GM12801 (cell line): ENCODE measurements around the gene DCLRE1C.

Source experiments
- TF ChIP-seq, protein P1 (sequence below): IDR thresholded peaks from one replicate; pipeline ENCODE4 v1.5.1; 2011; ENCODE audit warnings: control low read depth; ENCODE audit not compliant: insufficient read length; ENCODE audit errors: extremely low read depth

The DCLRE1C gene

DNA sequence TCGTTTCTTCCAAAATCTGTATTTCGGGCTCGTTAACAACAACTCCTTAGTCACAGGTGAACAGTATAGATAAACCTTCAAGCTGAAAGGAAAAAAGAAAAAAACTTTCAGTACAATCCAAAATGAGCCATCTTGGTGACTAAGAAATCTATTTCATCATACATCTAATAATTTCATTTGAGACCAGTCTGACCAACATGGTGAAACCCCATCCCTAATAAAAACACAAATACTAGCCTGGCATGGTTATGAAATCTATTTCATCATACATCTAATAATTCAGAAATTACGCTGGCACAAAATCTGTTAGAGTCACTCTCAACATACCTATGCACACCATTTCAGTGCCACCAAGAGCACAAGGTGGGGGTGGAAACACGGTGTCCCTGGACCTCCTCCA, 8.8 kb downstream of the DCLRE1C start:
- TF ChIP-seq, protein P1, sequence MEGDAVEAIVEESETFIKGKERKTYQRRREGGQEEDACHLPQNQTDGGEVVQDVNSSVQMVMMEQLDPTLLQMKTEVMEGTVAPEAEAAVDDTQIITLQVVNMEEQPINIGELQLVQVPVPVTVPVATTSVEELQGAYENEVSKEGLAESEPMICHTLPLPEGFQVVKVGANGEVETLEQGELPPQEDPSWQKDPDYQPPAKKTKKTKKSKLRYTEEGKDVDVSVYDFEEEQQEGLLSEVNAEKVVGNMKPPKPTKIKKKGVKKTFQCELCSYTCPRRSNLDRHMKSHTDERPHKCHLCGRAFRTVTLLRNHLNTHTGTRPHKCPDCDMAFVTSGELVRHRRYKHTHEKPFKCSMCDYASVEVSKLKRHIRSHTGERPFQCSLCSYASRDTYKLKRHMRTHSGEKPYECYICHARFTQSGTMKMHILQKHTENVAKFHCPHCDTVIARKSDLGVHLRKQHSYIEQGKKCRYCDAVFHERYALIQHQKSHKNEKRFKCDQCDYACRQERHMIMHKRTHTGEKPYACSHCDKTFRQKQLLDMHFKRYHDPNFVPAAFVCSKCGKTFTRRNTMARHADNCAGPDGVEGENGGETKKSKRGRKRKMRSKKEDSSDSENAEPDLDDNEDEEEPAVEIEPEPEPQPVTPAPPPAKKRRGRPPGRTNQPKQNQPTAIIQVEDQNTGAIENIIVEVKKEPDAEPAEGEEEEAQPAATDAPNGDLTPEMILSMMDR: no peak

DNA sequence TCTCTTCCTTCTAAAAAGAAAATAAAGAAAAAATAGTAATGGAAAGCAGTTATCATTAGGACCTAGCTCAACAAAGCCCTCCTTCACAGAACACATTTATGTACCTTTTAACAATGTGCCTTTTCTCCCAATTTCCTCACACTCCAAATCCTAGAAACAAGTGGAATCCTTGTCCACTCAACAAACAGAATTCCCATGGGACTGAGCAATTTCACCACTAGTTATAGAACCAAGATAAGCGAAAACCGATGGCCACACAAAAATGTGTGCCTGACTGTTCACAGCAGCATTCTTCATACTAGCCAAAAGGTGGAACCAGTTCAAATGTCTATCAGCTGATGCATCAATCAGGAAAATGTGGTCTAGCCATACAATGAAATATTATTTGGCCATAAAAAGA, 17.3 kb downstream of the DCLRE1C start:
- TF ChIP-seq, protein P1: no peak

DNA sequence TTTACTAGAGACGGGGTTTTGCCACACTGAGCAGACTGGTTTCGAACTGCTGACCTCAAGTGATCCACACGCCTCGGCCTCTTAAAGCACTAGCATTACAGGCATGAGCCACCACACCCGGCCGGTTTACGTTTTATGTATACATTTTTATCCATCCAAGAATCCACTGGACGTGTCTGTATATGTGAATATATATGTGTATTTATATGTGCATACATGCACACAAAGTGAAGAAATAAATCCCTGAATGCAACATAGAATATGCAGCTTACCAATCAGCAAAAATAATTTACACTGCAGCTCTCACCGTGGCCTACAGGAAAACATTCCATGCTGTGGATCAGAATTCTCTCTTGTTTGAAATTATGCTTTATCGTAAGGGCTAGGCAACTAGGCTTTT, 23.3 kb downstream of the DCLRE1C start:
- TF ChIP-seq, protein P1: no peak

DNA sequence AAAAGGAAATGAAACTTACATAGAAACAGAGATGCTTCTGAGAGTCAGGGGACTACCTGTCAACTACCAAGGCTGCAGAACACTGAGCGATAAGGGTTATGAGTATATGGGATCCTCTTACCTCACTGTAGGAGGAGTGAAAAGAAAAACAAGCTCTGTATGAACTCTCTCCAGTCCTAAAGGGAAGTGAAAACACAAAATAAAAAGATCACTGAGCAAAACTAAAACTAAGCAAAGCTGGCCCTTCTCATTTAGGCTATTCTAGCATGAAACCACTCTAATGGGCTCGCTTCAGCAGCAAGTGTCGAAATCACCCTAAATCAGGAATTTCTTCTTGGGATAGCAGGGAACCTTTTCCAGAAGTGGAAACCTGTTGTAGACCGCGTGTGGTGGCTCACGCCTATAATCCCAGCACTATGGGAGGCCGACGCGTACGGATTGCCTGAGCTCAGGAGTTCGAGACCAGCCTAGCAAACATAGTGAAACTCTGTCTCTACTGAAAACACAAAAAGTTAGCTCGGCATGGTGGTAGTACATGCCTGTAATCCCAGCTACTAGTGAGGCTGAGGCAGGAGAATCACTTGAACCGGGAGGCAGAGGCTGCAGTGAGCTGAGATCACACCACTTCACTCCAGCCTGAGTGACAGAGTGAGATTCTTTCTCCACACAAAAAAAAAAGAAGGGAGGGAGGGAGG, 27.0 kb downstream of the DCLRE1C start:
- TF ChIP-seq, protein P1: no peak

DNA sequence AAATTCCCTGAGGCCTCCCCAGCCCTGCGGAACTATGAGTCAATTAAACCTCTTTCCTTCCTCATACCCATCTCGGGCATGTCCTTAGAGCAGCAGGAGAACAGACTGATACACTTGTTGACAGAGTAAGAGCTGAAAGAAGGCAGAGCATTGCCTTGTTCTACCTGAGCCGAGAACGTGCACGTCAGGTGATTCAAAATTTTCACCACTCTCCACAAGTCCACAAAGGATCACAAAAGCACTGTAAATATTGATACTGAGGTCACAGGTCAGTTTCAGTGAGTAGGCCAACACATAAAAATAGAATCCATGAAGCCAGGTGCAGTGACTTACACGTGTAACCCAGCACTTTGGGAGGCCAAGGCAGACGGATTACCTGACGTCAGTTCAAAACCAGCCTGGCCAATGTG, 27.8 kb downstream of the DCLRE1C start:
- TF ChIP-seq, protein P1: no peak

DNA sequence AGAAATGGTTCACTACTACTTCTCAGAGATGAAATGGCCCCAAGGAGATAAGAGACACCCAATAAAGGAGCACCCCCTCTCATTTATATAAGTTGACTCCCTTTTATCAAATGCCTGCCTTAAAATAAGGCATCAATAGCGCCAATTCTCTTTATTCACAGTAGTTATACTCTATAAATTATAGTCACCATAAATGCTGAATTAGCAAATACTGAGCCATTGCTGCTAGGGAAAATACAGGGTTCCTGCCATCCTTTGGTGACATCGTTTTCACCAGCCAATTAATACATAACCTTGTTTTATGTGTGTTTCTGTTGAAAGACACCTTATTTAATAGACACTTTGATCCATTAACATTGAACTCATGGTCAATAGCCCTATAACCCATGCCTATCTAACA, 28.6 kb downstream of the DCLRE1C start:
- TF ChIP-seq, protein P1: no peak

DNA sequence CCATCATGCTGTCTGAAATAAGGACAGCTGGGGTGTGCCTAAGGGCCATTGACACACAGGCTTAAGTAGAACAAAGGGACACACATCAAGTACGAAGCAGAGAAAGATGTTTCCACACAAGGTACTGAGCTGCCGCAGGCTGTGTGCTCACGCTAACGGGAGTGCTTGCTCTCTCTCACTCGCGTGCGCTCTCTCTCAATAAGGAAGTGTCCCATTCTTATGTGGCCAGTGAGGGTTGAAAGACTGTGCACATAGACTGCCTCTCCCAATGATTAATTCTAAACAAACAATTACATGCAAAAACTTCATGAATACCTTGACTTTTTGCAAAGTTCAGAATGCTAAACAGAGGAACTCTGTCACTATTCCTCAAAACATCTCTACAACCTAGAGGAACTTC, 29.9 kb downstream of the DCLRE1C start:
- TF ChIP-seq, protein P1: no peak

DNA sequence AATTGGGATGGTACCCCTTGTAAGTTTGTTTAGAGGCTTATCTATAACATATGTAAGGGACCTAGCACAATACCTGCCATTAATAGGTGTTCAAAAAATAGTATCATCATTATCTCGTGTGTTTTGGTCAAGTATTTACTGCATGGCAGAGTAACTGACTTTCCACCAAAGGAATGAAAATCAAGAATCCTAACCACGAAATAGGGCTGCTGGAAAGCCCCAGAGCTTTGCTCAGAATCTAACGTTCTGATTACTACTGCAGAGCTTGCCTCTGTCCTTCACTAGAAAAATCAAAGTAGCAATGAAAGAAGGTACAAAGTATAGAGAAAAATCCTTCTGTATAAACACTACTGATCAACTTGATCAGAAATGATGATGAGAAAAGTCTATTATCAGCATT, 34.9 kb downstream of the DCLRE1C start:
- TF ChIP-seq, protein P1: no peak
